ENCODE data around the gene TBC1D9B. TPM values are rescaled to one million over a fixed set of nuclear protein-coding genes. Genes with fewer than 3 reads are reported as not detected.

TBC1D9B gene
- total RNA-seq, 1 experiment from 2014 or later, result 127 TPM

- Histone ChIP-seq H3K9me3 (ENCODE audit: control insufficient read depth in 1 of 2, insufficient read depth in 1 of 2, low read depth in 1 of 2, low read length in 2 of 2) (no peaks in the 10 kb centered on the region), H3K27me3 (ENCODE audit: insufficient read depth, low read length) (no peaks in the 10 kb centered on the region), H3K9me2 (ENCODE audit: insufficient read depth) (no peaks in the 10 kb centered on the region), H3K4me3 (replicated peaks in 1 of 2; ENCODE audit: low read depth in 1 of 2, low read length in 2 of 2) (no peak overlapping the region), H4K20me1 (ENCODE audit: insufficient read depth) (no peaks in the 10 kb centered on the region), H3K79me2 (ENCODE audit: insufficient read depth, low read length) (peaks cover 7% of the 10 kb centered on the region), H2AFZ (ENCODE audit: low read depth, low read length, poor library complexity, severe bottlenecking) (no peak overlapping the region), H3K9ac (ENCODE audit: low read length) (no peak overlapping the region), H3K4me1 (ENCODE audit: control insufficient read depth in 1 of 2, insufficient read depth in 2 of 2, low read length in 2 of 2) (peaks cover 2 to 11% of the 10 kb centered on the region in 2 experiments; a peak in 1 of 4 replicates), H3K27ac (ENCODE audit: low read depth, low read length) (no peak overlapping the region), H3K4me2 (ENCODE audit: low read length) (no peak overlapping the region), H3K36me3 (ENCODE audit: control insufficient read depth in 1 of 2, insufficient read depth in 2 of 2, low read length in 2 of 2) (peaks cover 11 to 15% of the 10 kb centered on the region in 2 experiments; a peak in 3 of 4 replicates)
- no peak for TF ChIP-seq EGR1 (IDR thresholded peaks at IDR 0.05; ENCODE audit: low read depth)
- no peak for TF ChIP-seq YY1 (IDR thresholded peaks at IDR 0.05; ENCODE audit: extremely low read depth, insufficient replicate concordance, low read depth, low read length)
- no peak for TF ChIP-seq ZNF274 (IDR thresholded peaks at IDR 0.05; ENCODE audit: low read depth, low read length)
- TF ChIP-seq EZH2phosphoT487 (IDR thresholded peaks at IDR 0.05; ENCODE audit: borderline replicate concordance), result no peak
- no peak for TF ChIP-seq SIN3A (IDR thresholded peaks at IDR 0.05; ENCODE audit: low read depth)
- TF ChIP-seq JUND (IDR thresholded peaks at IDR 0.05), result no peak
- TF ChIP-seq ZBTB33 (IDR thresholded peaks at IDR 0.05; ENCODE audit: extremely low read depth, insufficient replicate concordance, low read length), result no peak
- no peak for TF ChIP-seq SP1 (IDR thresholded peaks at IDR 0.05; ENCODE audit: low read depth)
- no peak for TF ChIP-seq POLR2AphosphoS5 (IDR thresholded peaks at IDR 0.05; ENCODE audit: low read depth, low read length)
- TF ChIP-seq REST (IDR thresholded peaks at IDR 0.05; ENCODE audit: low read depth), result no peak
- TF ChIP-seq CEBPB (IDR thresholded peaks at IDR 0.05; ENCODE audit: low read depth), result no peak
- no peak for TF ChIP-seq MAX (IDR thresholded peaks at IDR 0.05)
- no peak for TF ChIP-seq TCF7L2 (IDR thresholded peaks at IDR 0.05; ENCODE audit: borderline replicate concordance, extremely low read depth, insufficient read depth, insufficient read length)
- ATAC-seq (no peak), DNase-seq (ENCODE audit: low read depth, low spot score) (no peak)
- RAD21 ChIA-PET (ENCODE audit: low non-redundant PET in 1 of 2, low total read pairs in 2 of 2, uncharacterized antibody in 2 of 2, unreplicated experiment in 2 of 2), result no interaction called here
- BruUV-seq (replicated peaks), result no TSS peak
- POLR2A ChIA-PET, result no interaction called here
- intact Hi-C loops (cut with micrococcal nuclease), result no loop called here
- CTCF ChIA-PET, result no interaction called here
Observed at GRCh38 chr5:179862296-179862695, 45.4 kb downstream of the TBC1D9B start.

Data from HCT116 (cell line).